ENCODE results near the gene WDR82.

WDR82 gene

DNA sequence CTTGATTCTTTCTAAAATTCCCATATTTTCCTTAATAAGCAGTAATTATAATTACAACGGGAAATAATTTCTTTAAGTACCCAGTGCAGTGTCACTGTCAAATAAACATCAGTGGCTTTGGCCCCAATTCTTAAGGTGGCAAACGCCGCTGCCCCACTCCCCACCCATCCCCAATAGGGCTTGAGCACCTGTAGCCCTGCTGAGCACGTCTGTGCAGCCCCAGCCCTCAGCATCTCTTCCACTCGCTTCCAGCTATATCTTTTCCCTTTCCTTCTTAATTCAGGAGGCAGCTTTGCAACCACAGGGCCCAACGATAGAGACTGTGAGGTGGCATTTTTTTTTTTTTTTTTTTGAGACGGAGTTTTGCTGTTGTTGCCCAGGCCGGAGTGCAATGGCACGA is 23.8 kb downstream of the WDR82 start:
- no peak for DNase-seq (ENCODE audit: low read depth in 2 of 2)

DNA sequence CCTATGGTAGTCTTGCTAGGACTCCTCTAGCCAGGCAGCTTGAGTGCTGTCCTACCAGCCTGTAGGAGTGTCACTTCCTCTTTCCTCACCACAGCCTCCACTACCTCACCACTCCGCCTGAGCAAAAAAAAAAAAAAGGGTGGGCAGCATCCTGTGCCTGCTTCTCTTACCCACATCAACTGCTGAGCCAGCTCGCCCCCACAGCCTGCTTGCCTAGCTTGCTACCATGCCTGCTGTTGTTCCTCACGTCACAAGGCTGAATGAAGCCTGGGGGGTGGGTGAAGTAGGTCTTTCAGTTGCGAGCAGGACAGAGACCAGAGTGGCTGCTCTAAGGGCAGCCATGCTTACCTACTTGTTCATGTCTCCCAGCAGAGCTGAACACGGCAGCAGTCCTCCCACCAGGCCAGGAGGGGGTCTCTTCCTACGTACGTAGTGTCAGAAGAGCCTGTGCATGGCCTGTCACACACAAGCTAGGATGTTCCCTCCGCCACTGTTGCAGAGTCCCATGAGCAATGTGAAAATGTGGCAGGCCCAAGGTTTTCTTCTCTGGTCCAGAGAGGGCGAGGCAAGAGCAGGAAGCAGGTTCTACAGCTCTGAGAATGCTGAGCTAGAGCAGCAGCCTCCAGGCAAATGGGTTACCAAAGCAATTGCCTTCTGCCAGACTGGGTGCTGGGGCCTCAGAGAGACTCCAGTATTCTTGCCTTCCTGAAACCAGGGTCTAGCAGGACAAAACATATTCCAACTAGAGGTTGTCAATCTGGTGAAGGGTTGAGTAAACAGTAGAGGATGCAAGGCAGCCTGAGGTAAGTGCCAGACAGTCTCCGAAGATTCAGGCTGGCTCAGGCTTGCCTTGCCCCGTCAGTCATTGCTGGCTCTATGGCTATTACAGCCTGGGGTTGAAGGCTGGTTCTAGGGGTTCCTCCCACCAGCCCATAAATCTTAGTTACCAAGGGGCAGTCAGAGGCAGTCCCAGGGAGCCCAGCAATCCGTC is 24.8 kb downstream of the WDR82 start:
- peak; percentile 73 to 85 for DNase-seq (ENCODE audit: low read depth in 2 of 2)

DNA sequence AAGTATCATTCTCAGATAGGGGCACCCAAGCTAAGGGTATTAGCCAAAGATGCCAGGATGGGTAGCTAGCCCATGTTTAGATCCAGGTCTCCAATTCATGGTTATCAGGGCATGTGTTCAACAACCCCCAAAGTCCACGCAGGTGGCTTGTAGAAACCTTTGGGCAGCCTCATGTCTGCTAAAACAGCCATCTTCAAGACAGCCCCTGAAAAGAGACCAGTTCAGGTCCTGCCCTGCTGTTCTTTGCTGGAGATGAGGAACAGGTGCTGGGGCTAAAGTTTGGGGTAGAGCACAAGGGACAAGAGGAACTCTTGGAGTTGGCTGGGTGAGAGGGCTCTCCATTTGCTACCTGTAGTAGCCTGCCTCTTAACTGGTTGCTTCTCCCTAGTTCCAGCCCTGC is 28.3 kb downstream of the WDR82 start:
- no peak for DNase-seq (ENCODE audit: low read depth in 2 of 2)

DNA sequence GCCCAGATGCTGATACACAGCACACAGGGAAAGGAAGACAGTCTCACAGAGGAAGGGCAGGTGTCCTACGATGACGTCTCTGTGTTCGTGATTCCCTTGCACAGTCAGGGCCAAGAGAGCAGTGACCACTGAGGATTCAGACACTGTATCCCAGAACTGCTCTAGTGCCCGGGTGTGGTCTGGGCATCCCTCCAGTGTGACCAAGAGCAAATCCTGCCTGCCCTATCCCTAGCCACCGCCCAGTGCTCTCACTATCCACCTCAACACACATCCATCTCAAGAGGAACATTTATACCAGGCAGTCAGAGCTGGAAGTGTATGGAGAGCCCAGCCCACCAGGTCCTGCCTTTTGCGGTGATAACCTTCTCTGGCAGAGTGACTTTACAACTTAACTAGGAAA is 28.8 kb downstream of the WDR82 start:
- no peak for DNase-seq (ENCODE audit: low read depth in 2 of 2)

DNA sequence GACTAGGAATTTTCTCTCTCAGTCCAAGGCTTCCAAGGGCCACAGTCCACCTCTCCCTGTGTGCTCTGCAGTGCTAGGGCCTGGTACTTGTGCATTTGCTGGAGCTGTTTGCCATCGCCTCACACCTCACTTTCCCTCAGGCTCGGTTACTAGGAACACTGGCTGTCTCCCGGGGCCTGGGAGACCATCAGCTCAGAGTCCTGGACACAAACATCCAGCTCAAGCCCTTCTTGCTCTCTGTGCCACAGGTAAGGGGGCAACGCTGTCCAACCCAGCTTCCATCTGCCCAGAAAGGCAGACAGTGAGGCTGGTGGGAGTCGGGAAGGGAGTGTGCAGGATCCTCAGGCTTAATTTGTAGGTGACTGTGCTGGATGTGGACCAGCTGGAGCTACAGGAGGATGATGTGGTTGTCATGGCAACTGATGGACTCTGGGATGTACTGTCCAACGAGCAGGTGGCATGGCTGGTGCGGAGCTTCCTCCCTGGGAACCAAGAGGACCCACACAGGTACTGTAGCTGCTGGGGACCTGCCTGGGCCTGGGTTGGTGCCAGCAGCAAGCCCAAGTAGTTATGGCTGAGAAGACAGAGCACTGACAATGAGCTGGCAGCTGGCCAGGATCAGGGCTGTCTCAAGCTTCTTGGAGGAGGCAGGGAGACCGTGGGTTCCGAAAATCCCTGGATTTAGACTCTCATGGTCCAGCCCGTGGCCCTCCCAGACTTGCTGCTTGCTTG is 29.5 kb downstream of the WDR82 start:
- DNase-seq (ENCODE audit: low read depth in 2 of 2) = no peak

DNA sequence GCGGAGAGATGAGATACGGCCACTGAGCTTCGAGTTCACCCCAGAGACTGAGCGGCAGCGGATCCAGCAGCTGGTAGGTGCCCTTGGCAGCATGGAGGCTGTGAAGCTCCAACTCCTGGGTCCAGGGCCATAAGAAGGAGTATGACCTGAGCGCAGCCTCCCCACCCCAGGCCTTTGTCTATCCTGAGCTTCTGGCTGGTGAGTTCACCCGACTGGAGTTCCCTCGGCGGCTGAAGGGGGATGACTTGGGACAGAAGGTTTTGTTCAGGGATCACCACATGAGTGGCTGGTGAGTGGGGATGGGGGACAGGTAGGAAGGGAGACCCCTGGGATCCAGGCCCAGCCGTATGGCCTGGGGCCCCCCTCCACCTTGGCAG is 30.3 kb downstream of the WDR82 start:
- no peak for DNase-seq (ENCODE audit: low read depth in 2 of 2)

DNA sequence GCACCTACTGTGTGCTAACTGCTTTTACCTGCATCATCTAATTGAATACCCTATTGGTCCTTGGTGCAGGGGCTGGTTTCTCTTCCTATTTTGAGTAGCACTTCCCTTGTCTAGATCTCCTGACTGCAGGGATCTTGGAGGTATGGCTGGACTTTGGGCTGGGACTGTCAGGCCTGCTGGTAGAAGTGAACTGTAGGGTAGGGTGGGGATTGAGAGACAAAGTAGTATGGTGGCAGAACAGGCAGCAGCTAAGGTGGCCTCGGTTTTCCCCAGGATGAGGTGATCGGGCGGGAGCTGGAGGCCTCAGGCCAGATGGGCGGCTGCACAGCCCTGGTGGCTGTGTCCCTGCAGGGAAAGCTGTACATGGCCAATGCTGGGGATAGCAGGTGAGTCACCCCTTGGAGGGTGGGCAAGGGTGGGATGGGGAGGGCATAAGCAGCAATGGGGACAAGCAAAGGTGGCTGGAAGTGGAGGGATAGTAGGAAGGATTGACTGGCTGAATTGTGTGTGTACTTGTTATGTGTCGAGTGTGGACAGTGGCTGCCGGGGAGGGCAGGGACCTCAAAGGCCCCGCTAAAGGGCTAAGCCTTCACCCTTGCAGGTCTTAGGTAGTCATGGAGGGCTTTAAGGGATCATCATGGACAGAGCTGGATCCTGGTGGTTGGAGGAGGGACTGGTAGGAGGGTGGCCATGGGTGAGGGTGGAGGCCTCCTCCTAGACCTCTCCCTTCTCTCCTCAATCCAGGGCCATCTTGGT is 30.9 kb downstream of the WDR82 start:
- no peak for DNase-seq (ENCODE audit: low read depth in 2 of 2)

DNA sequence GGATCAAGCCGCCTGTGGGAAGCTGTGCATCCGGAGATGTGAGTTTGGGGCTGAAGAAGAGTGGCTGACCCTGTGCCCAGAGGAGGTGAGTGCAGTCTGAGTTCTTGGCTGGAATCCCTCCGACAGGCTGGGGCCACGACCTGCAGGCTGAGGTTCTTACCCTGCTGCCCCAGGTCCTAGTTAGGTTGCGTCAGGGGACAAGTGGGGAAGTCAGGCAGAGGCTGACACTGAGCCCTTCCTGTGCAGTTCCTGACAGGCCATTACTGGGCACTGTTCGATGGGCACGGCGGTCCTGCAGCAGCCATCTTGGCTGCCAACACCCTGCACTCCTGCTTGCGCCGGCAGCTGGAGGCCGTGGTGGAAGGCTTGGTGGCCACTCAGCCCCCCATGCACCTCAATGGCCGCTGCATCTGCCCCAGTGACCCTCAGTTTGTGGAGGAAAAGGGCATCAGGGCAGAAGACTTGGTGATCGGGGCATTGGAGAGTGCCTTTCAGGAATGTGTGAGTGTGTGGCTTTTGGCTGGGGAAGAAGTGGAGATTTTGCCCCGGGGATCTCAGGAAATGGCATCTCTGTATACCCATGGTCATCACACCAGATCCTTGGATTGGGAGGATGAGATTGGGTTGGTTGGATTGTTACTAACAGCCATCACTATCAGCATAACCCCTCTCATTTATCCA is 31.6 kb downstream of the WDR82 start:
- DNase-seq (ENCODE audit: low read depth in 2 of 2) = no peak

DNA sequence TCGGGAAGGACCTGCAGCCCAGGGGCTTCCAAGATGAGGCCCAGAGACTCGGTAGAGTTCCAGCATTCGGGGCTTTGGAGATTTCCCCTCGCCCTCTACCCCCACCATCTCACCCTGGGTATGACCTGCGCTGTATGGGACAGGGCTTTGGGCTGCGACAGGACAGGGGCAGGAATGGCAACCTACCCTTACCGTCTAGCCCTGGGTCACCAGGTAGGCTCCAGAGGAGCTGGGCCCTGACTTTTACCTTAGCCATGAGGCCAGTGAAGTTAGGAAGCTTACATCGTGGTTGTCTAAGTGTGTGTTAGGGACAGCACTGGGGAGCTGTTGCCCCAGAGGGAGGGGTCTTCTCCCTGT is 32.2 kb downstream of the WDR82 start:
- no peak for DNase-seq (ENCODE audit: low read depth in 2 of 2)

DNA sequence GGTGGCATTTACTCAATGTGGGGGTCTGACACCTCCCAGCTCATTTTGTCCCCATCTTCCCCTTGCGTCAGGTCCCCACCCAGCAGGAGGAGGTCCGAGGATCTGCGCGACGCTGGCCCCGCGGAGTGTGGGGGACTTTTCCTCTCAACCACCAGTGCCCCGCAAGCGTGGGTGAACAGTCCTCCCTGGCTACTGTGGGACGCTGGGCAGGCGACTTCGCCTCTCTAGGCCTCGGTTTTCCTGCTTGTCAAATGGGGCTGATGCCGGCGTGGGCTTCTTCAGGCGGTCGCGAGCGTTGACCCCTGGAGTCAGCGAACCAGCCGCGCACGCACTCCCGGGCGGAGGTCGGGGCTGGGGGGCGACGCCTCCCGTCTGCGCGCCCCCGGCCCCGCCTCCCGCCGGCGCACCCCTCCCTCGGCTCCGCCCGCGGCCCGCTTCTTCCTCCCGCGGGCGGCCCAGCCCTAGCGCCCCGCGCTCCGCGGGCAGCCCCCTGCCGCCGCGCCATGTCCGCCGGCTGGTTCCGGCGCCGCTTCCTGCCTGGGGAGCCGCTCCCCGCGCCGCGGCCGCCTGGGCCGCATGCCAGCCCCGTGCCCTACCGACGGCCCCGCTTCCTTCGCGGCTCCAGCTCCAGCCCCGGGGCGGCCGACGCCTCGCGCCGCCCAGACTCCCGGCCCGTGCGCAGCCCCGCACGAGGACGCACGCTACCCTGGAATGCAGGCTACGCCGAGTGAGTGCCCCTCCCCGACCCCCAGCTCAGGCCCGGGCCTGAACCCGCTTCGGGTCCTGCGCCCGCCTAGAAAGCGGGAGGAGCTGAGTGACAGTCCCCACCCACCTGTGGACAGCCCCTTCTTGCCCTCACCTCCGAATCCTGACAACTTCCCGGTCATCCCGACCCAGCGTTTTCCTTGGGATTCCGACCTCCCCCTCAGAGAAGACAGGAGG is 32.9 kb downstream of the WDR82 start, which contains the start of gene PPM1M:
TSS of gene PPM1M (plus strand) at position 438 of the 942 bp plus-strand sequence. CDS start at position 504, 66 bp downstream.
- peak in 1 of 2 donors; percentile 45 for DNase-seq (ENCODE audit: low read depth in 2 of 2)

DNA sequence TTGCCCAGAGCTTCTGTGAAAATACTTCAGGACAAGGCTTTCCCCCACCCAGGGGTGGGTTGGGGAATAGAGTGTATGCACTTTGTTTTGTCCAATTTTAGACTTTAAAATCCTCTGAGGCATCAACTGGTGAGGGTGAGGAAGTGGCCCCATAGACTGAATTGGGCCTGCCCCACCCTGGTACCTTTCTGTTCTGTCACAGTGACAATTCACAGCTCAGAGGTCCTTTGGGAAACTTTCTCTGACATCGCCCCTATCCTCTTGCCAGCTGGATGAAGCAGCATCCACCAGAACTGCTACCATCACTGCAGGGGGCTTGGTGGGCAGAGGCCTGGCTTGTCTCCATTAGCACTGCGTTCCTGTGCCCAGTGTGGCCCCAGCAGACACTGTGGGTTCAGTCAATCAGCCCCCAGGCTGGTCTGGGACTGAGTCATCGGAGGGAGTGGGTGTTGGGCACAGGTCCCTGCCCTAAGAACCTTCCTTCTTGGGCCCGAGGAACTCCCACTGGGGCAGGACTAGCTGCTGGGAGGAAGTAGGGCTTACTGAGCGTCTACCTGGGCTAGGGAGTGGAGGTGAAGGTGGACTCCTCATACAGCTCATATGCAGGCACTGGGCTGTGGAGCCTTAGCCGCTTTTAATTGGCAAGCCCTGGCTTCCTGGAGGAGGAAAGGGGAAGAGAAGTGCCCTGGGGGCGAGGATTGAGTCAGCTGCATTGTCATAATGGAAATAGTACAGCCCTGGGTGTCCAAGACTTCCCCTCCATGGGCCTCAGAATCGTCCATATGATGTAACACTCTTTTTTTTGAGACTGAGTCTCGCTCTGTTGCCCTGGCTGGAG is 34.4 kb downstream of the WDR82 start:
- no peak for DNase-seq (ENCODE audit: low read depth in 2 of 2)

DNA sequence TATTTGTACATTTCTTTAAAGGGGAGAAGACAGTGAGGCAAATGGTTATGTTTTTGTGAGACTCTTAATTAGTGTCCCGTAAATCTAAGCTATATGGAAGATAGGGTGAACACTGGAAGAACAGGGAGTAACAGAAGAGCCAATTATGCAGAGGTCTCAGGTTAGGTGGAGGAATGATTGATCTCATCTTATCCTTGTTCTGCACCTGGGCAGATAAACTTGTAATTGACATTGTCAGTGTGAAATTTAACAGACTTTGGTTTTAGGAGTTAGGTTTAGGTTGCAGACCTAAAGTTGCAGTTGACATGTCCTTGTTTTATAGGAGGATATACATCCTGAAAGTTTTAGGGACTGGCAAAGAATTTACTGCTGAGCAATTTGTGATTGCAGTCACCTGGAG is 36.4 kb downstream of the WDR82 start:
- DNase-seq (ENCODE audit: low read depth in 2 of 2) = no peak

DNA sequence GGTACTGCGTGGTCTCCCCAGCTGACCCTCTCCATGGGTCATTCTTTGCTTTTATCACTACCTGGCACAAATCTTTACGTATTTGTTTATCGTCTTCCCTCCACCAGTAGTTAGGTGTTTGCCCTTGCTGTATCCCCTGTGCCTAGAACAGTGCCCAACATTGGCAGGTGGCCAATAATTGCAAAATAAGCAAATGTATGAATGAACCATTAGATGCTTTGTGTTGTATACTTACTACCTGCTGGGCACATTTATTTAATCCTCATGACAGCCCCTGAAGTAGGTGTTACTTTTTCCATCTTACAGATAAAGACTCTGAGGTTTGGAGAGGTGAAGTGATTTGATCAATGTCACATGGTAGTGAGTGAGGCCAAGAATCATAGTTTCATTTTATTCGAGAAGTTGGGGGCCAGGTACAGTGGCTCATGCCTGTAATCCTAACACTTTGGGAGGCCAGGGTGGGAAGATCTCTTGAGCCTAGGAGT is 37.5 kb downstream of the WDR82 start:
- DNase-seq (ENCODE audit: low read depth in 2 of 2) = no peak

DNA sequence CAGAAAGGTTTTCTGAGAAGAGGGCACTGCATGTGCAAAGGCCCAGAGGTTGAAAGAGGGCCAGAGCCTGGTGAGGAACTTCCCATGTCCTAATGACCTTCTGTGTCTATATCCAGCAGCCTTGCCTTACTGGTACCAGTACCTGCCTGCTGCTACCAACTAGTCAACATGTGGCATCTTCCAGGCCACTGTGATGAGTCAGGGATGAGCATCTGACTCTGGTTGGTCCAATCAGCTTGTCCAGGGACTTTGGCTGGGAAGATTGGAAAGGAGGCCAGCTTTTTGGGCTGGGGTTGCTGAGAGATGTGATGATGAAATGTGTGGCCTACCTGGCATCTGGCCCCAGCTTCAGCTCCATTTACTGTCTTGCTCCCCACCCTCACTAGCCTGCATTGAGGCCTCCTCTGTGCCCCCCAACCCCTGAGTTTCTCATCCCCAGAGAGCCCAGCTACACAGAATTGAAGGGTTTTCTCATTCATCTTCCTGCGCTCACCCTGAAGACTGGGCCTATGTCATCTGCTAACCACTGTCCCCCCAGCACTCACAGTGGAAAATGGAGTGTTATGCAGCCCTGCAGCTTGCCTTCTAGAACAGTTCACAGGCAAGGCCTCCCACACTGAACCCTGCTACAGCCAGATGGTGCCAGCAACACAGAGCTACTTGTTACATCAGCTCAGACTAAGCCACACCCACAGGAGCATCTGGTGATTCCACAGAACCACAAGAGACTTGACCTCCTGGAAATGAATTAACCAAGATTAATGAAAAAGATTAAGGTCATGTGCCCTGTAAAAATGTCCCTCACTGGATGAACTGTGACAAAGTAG is 38.2 kb downstream of the WDR82 start:
- peak in 1 of 2 donors; percentile 52 for DNase-seq (ENCODE audit: low read depth in 2 of 2)

DNA sequence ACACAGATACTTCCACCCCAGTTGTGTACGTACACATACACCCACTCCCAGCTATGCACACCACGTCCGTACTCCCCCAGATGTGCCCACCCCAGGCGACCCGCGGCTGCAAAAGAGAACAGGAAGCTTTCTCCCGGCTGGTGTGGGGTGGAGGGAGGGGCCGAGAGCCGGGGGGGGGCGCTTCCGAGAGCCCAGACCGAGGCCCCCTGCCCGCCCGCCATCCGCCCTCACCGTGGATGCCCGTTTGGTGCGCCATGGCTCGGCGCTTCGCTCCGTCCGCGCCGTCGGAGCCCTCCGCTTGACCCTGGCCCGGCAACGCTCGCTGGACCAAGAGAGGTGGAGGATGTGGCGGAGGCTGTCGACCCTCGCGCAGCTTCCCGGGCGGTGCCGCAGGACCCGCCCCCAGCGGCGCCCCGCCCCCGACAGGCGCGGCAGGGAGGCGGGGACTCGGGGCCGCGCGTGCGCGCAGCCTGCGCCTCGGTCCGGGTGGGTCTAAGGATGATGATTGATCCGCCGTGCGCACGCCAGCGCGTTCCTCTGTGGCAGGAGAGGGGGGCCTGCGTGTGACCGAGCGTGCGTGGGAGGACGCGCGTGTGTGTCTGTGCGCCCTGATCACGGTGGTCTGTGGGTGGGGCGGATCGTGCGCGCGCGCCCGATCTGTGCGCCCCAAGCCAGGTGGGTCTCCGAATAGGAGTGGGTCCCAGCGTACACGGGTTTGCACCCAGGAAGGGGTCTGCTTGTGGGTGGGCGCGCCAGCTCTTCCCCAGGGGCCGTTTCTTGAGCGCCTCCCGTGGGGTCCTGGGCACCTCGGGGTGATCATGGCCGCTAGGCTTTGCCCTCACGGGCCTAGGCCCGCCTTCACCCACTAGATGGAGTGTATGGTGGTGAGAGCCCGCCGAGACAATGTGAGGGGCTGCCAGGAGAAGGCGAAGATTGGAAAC is 39.4 kb downstream of the WDR82 start, which contains the start of gene TWF2:
TSS of gene TWF2 (minus strand) at position 398 of the 941 bp plus-strand sequence. CDS start at position 256, 142 bp downstream.
- peak; percentile 84 to 87 for DNase-seq (ENCODE audit: low read depth in 2 of 2)

DNA sequence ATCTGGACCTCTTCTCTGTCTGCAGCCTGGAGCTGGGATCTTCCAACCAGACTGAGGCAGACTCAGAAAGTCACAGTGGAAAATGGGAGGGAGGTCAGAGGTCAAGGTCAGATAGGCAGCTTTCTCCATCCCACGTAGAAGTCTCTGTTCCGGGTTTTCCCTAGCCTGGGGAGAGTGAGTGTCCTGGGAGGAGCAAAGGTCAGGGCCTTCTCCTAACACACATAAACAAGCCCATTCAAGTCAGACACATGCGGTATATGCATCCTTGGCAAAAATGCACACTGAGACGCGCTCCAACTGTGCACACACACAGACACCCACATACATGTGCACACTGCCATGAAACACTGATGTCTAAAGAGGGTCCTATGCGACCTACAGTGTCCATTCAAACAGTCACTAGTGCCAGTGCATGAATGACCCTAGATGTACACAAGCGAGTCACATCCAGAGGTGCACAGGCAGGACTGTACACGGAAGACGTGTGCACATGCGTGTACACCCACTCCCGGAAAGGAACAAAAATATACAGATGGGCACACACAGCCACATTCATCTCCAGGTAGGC is 40.2 kb downstream of the WDR82 start:
- no peak for DNase-seq (ENCODE audit: low read depth in 2 of 2)

DNA sequence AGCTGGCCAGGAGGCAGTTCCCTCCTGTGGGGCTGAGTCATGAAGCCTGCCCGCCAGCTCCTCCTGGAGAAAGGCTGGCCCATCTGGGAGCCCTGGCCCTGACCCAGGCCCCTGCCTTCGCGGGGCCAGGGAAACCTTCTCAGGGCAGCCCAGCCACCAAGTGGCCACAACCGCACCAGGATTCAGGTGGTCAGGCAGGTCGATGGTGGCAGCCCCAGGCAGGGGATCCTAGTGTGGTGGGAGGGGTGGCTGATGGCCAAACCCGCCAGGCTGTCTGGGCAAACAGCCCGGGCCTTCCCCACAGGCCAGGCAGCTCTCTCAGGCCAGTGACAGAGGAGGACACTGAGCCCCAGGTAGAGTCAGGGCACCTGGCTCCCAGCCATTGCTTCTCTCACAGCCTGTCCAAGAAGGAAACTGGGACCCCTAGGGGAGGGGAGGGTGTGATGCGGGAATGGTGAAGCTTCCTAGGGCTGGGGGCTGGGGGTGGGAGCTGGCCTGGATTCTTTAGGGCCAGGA is 40.7 kb downstream of the WDR82 start:
- DNase-seq (ENCODE audit: low read depth in 2 of 2) = no peak
